Measurements from ENCODE around the gene FOXL1. TPM values are rescaled to one million over a fixed set of nuclear protein-coding genes. Genes with fewer than 3 reads are reported as not detected.

Gene FOXL1
- total and polyA plus RNA-seq, 12 donors, result 0.18 to 2.1 (median 0.69) TPM

DNA sequence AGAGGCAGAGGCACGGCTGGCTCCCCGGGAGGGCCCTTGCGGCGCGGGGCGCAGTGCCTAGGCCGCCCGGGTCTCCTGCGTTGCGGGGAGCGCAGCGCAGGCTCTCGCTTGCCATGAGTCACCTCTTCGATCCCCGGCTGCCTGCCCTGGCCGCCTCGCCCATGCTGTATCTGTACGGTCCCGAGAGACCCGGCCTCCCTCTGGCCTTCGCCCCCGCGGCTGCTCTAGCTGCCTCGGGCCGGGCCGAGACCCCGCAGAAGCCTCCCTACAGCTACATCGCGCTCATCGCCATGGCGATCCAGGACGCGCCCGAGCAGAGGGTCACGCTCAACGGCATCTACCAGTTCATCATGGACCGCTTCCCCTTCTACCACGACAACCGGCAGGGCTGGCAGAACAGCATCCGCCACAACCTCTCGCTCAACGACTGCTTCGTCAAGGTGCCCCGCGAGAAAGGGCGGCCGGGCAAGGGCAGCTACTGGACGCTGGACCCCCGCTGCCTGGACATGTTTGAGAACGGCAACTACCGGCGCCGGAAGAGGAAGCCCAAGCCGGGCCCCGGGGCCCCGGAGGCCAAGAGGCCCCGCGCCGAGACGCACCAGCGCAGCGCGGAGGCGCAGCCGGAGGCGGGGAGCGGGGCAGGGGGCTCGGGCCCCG, 390 bp downstream of the FOXL1 start:
- peak in 1 of 7 donors; percentile 52 for DNase-seq
- H3K27me3 ChIP-seq, result peaks cover 58% of the 10 kb centered on the region
- H3K36me3 ChIP-seq (replicated peaks in 1 of 2), result no peaks in the 10 kb centered on the region
- peak overlapping the region in 1 of 4 donors; percentile 32 for H3K4me3 ChIP-seq
- WGBS, 4 donors, result 5 to 17% (median 9%) methylated on average over 29 to 69 of the region's 69 CpGs
- no peaks in the 10 kb centered on the region for H3K9me3 ChIP-seq (replicated peaks in 1 of 3)
- H3K4me1 ChIP-seq (replicated peaks in 1 of 2), result no peaks in the 10 kb centered on the region
- peak overlapping the region in 3 of 5 donors; percentile 53 to 78 (median 70) for H3K27ac ChIP-seq
- no peak for TF ChIP-seq POLR2A (IDR thresholded peaks at IDR 0.05)
- TF ChIP-seq, protein P1, sequence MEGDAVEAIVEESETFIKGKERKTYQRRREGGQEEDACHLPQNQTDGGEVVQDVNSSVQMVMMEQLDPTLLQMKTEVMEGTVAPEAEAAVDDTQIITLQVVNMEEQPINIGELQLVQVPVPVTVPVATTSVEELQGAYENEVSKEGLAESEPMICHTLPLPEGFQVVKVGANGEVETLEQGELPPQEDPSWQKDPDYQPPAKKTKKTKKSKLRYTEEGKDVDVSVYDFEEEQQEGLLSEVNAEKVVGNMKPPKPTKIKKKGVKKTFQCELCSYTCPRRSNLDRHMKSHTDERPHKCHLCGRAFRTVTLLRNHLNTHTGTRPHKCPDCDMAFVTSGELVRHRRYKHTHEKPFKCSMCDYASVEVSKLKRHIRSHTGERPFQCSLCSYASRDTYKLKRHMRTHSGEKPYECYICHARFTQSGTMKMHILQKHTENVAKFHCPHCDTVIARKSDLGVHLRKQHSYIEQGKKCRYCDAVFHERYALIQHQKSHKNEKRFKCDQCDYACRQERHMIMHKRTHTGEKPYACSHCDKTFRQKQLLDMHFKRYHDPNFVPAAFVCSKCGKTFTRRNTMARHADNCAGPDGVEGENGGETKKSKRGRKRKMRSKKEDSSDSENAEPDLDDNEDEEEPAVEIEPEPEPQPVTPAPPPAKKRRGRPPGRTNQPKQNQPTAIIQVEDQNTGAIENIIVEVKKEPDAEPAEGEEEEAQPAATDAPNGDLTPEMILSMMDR (IDR thresholded peaks at IDR 0.05), result no peak
- intact Hi-C loops (cut with DNase I), result no loop called here

DNA sequence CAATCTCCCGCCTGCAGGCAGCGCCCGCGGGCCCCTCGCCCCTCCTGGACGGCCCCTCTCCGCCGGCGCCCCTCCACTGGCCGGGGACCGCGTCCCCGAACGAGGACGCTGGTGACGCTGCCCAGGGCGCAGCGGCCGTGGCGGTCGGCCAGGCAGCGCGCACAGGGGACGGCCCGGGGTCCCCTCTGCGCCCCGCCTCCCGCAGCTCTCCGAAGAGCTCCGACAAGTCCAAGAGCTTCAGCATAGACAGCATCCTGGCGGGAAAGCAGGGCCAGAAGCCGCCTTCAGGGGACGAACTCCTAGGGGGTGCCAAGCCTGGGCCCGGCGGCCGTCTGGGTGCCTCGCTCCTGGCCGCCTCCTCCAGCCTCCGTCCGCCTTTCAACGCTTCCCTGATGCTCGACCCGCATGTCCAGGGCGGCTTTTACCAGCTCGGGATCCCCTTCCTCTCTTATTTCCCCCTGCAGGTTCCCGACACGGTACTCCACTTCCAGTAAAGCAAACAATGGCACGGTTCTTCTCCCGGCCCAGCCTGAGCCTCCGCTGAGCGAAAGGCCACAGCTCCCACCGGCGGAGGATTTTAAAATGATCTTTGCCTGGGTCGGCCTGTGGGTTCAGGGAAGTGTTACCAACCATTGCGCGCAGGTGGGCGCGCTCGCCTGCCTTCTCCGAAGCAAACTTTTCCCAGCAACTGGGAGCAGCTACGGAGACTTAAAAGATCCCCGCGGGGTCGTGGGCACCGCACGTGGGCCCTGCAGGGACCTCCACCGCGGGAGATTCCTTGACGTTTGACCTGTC, 1.1 kb downstream of the FOXL1 start:
- 12 to 36% (median 20%) methylated on average over 21 to 69 of the region's 69 CpGs for WGBS, 4 donors
- H3K27me3 ChIP-seq, result peaks cover 56% of the 10 kb centered on the region

DNA sequence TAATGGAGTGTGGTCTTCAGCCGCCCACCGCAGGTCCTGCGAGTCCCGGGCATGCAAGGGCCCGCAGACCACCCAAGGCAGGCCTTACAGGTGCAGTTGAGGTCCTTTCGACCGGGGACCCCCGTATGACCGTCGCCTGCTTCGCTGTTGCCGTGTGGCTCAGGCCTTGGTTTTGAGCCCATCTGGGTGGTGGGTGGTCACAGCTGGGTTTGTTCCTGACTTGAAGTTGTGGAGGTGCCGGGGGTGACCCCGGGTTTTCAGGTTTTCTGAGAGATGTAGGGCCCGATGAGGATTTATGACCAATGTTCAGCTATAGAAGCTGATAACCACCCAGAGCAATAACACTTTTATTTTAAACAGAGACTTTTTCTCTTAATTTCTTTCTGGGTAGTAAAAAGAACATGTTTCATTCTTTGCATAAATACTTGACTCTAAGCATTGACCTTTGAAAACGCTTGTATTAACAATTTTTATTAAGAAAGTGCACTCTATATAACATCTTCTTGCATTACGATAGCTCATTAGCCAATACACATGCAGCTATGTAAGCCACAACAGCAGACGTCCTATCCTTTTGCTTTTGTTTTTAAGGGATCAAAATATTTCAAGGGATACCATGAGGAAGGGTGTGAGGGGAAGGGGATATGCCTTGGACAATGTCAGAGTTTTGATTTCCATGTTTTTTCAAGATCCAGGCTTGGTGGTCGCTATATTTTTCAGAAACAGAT, 1.9 kb downstream of the FOXL1 start:
- intact Hi-C loops (cut with DNase I), result no loop called here
- no peaks in the 10 kb centered on the region for H3K9me3 ChIP-seq (replicated peaks in 1 of 3)
- peak overlapping the region in 1 of 4 donors; percentile 32 for H3K4me3 ChIP-seq
- H3K27me3 ChIP-seq, result peaks cover 49% of the 10 kb centered on the region
- no peaks in the 10 kb centered on the region for H3K4me1 ChIP-seq (replicated peaks in 1 of 2)
- TF ChIP-seq, protein P1 (IDR thresholded peaks at IDR 0.05), result no peak
- no peak for TF ChIP-seq POLR2A (IDR thresholded peaks at IDR 0.05)
- 46 to 54% (median 47%) methylated on average over 9 to 19 of the region's 19 CpGs for WGBS, 4 donors
- DNase-seq, result peak in 1 of 7 donors; percentile 24
- no peaks in the 10 kb centered on the region for H3K36me3 ChIP-seq (replicated peaks in 1 of 2)
- H3K27ac ChIP-seq, result peak overlapping the region in 2 of 5 donors; percentile 70 to 78

More for the DNA sequence above, 1.1 kb downstream of the FOXL1 start:
- no peaks in the 10 kb centered on the region for H3K9me3 ChIP-seq (replicated peaks in 1 of 3)
- H3K27ac ChIP-seq, result peak overlapping the region in 3 of 5 donors; percentile 53 to 78 (median 70)
- peak overlapping the region in 1 of 4 donors; percentile 32 for H3K4me3 ChIP-seq
- TF ChIP-seq, protein P1 (IDR thresholded peaks at IDR 0.05), result no peak
- TF ChIP-seq POLR2A (IDR thresholded peaks at IDR 0.05), result no peak
- H3K4me1 ChIP-seq (replicated peaks in 1 of 2), result no peaks in the 10 kb centered on the region
- DNase-seq, result peak in 1 of 7 donors; percentile 36
- intact Hi-C loops (cut with DNase I), result no loop called here
- no peaks in the 10 kb centered on the region for H3K36me3 ChIP-seq (replicated peaks in 1 of 2)

DNA sequence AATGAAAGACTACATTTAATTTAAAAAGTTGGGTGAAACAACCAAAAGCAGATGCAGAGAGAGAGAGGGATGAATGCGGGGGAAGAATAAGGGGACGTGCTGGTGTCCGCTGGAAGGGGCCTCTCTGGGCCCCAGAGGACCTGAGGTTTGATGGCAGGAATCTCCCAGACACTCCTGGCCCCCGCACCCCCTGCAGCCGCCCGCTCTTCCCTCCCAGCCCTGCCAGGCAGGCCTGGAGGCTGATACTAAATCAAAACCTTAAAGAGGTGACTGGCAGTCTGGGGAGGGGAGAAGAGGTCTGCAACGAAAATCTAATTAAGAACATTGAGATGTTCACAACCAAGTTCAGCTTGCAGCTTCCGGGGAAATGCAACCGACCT, 2.4 kb downstream of the FOXL1 start:
- peaks cover 46% of the 10 kb centered on the region for H3K27me3 ChIP-seq
- H3K36me3 ChIP-seq (replicated peaks in 1 of 2), result no peaks in the 10 kb centered on the region
- H3K4me3 ChIP-seq, result no peak overlapping the region
- intact Hi-C loops (cut with DNase I), result no loop called here
- WGBS, 4 donors, result 51 to 66% (median 60%) methylated on average over 9 of the region's 9 CpGs
- TF ChIP-seq POLR2A (IDR thresholded peaks at IDR 0.05), result no peak
- TF ChIP-seq, protein P1 (IDR thresholded peaks at IDR 0.05), result no peak
- no peak for DNase-seq
- H3K4me1 ChIP-seq (replicated peaks in 1 of 2), result peaks cover 0 to 4% of the 10 kb centered on the region in 2 donors
- H3K9me3 ChIP-seq (replicated peaks in 1 of 3), result no peaks in the 10 kb centered on the region
- peak overlapping the region in 2 of 5 donors; percentile 0 to 22 for H3K27ac ChIP-seq
